GM19372 (cell line): ENCODE results near the gene ALG11.
"Not testable (repeated sequence)": the region's sequence is repeated elsewhere in the genome, so short reads cannot be mapped to it uniquely, and the experiment has no call there.

Experiments
- ATAC-seq: cut with Tn5 transposase; IDR thresholded peaks from one replicate; pipeline ENCODE4 v1.9.1; 2021; ENCODE audit warnings: mild to moderate bottlenecking, low read depth, moderate library complexity; ENCODE audit not compliant: unreplicated experiment

The ALG11 gene

GRCh38 chr13:52025475-52026245, 13.5 kb downstream of the ALG11 start:
- ATAC-seq = no peak

- ATAC-seq = no peak
These were observed 14.0 kb downstream of the ALG11 start for GRCh38 chr13:52026246-52026626.

- ATAC-seq = no peak
These were observed 15.6 kb downstream of the ALG11 start for GRCh38 chr13:52027832-52028231.

GRCh38 chr13:52029569-52029968, 17.4 kb downstream of the ALG11 start:
- ATAC-seq = no peak

- ATAC-seq = not testable (repeated sequence)
These were observed 18.2 kb downstream of the ALG11 start for GRCh38 chr13:52030401-52030800.

GRCh38 chr13:52033039-52033438, 20.8 kb downstream of the ALG11 start:
- ATAC-seq = no peak

GRCh38 chr13:52034616-52035226, 22.5 kb downstream of the ALG11 start:
- ATAC-seq = no peak

GRCh38 chr13:52036037-52036436, 23.8 kb downstream of the ALG11 start:
- ATAC-seq = no peak

GRCh38 chr13:52043675-52044074, 31.5 kb downstream of the ALG11 start:
- ATAC-seq = no peak

- no peak for ATAC-seq
These were observed 35.3 kb downstream of the ALG11 start for GRCh38 chr13:52047463-52047862.

GRCh38 chr13:52048516-52048915, 36.3 kb downstream of the ALG11 start:
- no peak for ATAC-seq

GRCh38 chr13:52051400-52051799, 39.2 kb downstream of the ALG11 start:
- ATAC-seq = no peak

- no peak for ATAC-seq
These were observed 41.3 kb downstream of the ALG11 start for GRCh38 chr13:52053460-52053859.

- ATAC-seq = not testable (repeated sequence)
These were observed 48.9 kb downstream of the ALG11 start for GRCh38 chr13:52061064-52061463.

- no peak for ATAC-seq
These were observed 49.4 kb downstream of the ALG11 start for GRCh38 chr13:52061587-52061986.

- ATAC-seq = no peak
These were observed 55.0 kb downstream of the ALG11 start for GRCh38 chr13:52067237-52067636.

GRCh38 chr13:52070929-52071523, 58.8 kb downstream of the ALG11 start:
- ATAC-seq = no peak
